GM21529 (cell line): Measurements from ENCODE around the gene LIPM.

Source experiments
- ATAC-seq: cut with Tn5 transposase; IDR thresholded peaks from one replicate; pipeline ENCODE4 v1.9.1; 2021; ENCODE audit not compliant: unreplicated experiment

LIPM gene

GRCh38 chr10:88802523-88803285, at the start of gene LIPM:
Gene LIPM (plus strand): TSS chr10:88802730. CDS start chr10:88802897, 167 bp downstream.
- ATAC-seq: no peak

GRCh38 chr10:88754287-88754686, 48.2 kb upstream of the LIPM start:
- ATAC-seq: no peak

- ATAC-seq: peak; percentile 87
Observed at GRCh38 chr10:88755753-88756152, 46.8 kb upstream of the LIPM start.

- no peak for ATAC-seq
Observed at GRCh38 chr10:88756660-88757059, 45.9 kb upstream of the LIPM start.

- no peak for ATAC-seq
Observed at GRCh38 chr10:88759366-88760101, 43.0 kb upstream of the LIPM start, which contains the start of gene LIPN. Gene LIPN (plus strand): TSS chr10:88760020. CDS start chr10:88761406, 1,386 bp downstream.

- no peak for ATAC-seq
Observed at GRCh38 chr10:88762906-88763305, 39.6 kb upstream of the LIPM start.

- ATAC-seq: no peak
Observed at GRCh38 chr10:88763441-88763840, 39.1 kb upstream of the LIPM start.

- no peak for ATAC-seq
Observed at GRCh38 chr10:88764110-88764509, 38.4 kb upstream of the LIPM start.

GRCh38 chr10:88765816-88766215, 36.7 kb upstream of the LIPM start:
- ATAC-seq: no peak

GRCh38 chr10:88769384-88769783, 33.1 kb upstream of the LIPM start:
- ATAC-seq: no peak

GRCh38 chr10:88781206-88781605, 21.3 kb upstream of the LIPM start:
- ATAC-seq: no peak

GRCh38 chr10:88782222-88782621, 20.3 kb upstream of the LIPM start:
- ATAC-seq: no peak

GRCh38 chr10:88783724-88784123, 18.8 kb upstream of the LIPM start:
- no peak for ATAC-seq

- no peak for ATAC-seq
Observed at GRCh38 chr10:88786032-88786770, 16.3 kb upstream of the LIPM start.

- no peak for ATAC-seq
Observed at GRCh38 chr10:88787463-88787862, 15.1 kb upstream of the LIPM start.

- ATAC-seq: no peak
Observed at GRCh38 chr10:88788924-88789323, 13.6 kb upstream of the LIPM start.

- no peak for ATAC-seq
Observed at GRCh38 chr10:88791924-88792323, 10.6 kb upstream of the LIPM start.

- no peak for ATAC-seq
Observed at GRCh38 chr10:88792661-88793060, 9.9 kb upstream of the LIPM start.

GRCh38 chr10:88793712-88794299, 8.7 kb upstream of the LIPM start:
- peak; percentile 64 for ATAC-seq

GRCh38 chr10:88794731-88795130, 7.8 kb upstream of the LIPM start:
- ATAC-seq: no peak
